Testis (tissue), 2 donors: Measurements from ENCODE around the gene CRIM1.

Experiments
- CTCF ChIP-seq, 3 experiments: fragments of 450-650 bp in 2 of 3; fragments of 200-600 bp in 1 of 3; sonication (generic) in 1 of 3; IDR thresholded peaks; one replicate each; pipeline ENCODE4 v1.5.1; 2016 to 2019; ENCODE audit warnings: antibody characterized with exemption in 3 of 3, mild to moderate bottlenecking in 2 of 3, moderate library complexity in 1 of 3
- POLR2A ChIP-seq: fragments of 450-650 bp; IDR thresholded peaks from one replicate; pipeline ENCODE4 v1.6.1; 2017; ENCODE audit warnings: antibody characterized with exemption, mild to moderate bottlenecking, moderate library complexity

GRCh38 chr2:36445185-36445866 is 89.7 kb downstream of the CRIM1 start:
- TF ChIP-seq CTCF (IDR thresholded peaks at IDR 0.05) (no peak), POLR2A (no peak)
